Neural progenitor cell (in vitro differentiated cells): Measurements from ENCODE around the gene TMEM145.

Source experiments
- CTCF ChIP-seq: fragments of 200-600 bp; sonication (generic); IDR thresholded peaks from 2 replicates; pipeline ENCODE4 v1.5.1; 2017; ENCODE audit warnings: antibody characterized with exemption, mild to moderate bottlenecking
- EZH2phosphoT487 ChIP-seq: fragments of 200-600 bp; sonication (generic); IDR thresholded peaks from 2 replicates; pipeline ENCODE4 v1.6.1; 2017; ENCODE audit warnings: antibody characterized with exemption

- TF ChIP-seq CTCF: no peak
- TF ChIP-seq EZH2phosphoT487: no peak
These were observed 36.3 kb upstream of the TMEM145 start for GRCh38 chr19:42276821-42277220.
